Measurements from ENCODE around the gene RXRG.

DNA sequence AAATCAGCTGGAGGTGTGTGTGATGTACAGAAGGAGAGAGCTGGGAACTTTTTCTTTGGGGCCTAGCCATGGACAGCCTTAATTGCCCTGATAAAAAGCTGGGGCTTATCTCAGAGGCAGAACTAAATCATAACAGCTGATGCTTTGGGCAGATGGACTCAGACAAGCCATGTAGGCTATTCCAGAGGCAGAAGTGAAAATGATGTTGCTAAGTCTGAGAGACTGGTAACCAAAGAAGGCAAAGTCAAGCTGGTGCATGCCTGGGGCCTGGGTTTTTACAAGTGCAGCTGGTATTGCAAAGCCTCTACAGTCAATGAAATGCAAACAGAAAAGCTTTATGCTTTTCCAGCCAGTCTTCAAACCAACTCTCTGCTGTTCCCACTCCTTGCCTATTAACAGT is 49.4 kb downstream of the RXRG start:
- TF ChIP-seq, protein P1, sequence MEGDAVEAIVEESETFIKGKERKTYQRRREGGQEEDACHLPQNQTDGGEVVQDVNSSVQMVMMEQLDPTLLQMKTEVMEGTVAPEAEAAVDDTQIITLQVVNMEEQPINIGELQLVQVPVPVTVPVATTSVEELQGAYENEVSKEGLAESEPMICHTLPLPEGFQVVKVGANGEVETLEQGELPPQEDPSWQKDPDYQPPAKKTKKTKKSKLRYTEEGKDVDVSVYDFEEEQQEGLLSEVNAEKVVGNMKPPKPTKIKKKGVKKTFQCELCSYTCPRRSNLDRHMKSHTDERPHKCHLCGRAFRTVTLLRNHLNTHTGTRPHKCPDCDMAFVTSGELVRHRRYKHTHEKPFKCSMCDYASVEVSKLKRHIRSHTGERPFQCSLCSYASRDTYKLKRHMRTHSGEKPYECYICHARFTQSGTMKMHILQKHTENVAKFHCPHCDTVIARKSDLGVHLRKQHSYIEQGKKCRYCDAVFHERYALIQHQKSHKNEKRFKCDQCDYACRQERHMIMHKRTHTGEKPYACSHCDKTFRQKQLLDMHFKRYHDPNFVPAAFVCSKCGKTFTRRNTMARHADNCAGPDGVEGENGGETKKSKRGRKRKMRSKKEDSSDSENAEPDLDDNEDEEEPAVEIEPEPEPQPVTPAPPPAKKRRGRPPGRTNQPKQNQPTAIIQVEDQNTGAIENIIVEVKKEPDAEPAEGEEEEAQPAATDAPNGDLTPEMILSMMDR (conservative IDR thresholded peaks at IDR 0.05 in 1 of 2, IDR thresholded peaks at IDR 0.05 in 1 of 2; ENCODE audit: extremely low read depth in 1 of 2, insufficient read depth in 1 of 2, low read depth in 1 of 2, low read length in 2 of 2): no peak
- no peak for TF ChIP-seq EZH2 (IDR thresholded peaks at IDR 0.05; ENCODE audit: borderline replicate concordance, low read length)

All from mammary epithelial cell (primary cell).